ENCODE measurements around the gene CTNNA2. TPM values are rescaled to one million over a fixed set of nuclear protein-coding genes. Genes with fewer than 3 reads are reported as not detected.

The CTNNA2 gene
- total and polyA plus RNA-seq, 2 of the 8 experiments (the other 6 are each of a cell fraction or from before 2014, with no cell fraction given) = 3.9 to 9.0 TPM

- TF ChIP-seq CHD7 (IDR thresholded peaks at IDR 0.05; ENCODE audit: insufficient replicate concordance, low read length) (no peak), CTCF (IDR thresholded peaks at IDR 0.05; ENCODE audit: control extremely low read depth in 1 of 3, insufficient read depth in 1 of 3, low read depth in 1 of 3, low read length in 3 of 3) (peak; percentile 21 to 77 (median 73))
Measured at GRCh38 chr2:80073134-80073561, 560.3 kb downstream of the CTNNA2 start (continued).

Data from H1 (cell line).